ENCODE data around the gene MSH6. TPM values are rescaled to one million over a fixed set of nuclear protein-coding genes. Genes with fewer than 3 reads are reported as not detected.
"Not testable (repeated sequence)": the region's sequence is repeated elsewhere in the genome, so short reads cannot be mapped to it uniquely, and the experiment has no call there.

The MSH6 gene
- total RNA-seq, 1 donor from 2014 or later, result 128 TPM

GRCh38 chr2:47833516-47833968 lies 50.6 kb downstream of the MSH6 start:
- Mint-ChIP-seq H3K4me1 (ENCODE audit: low read depth) (peaks cover 5% of the 10 kb centered on the region), H3K36me3 (ENCODE audit: low read depth) (peaks cover 29% of the 10 kb centered on the region), H3K4me3 (no peak overlapping the region), H3K27ac (no peak overlapping the region), H3K9me3 (no peaks in the 10 kb centered on the region), H3K27me3 (ENCODE audit: insufficient read depth) (no peaks in the 10 kb centered on the region)
- DNase-seq (ENCODE audit: low spot score), result no peak
- intact Hi-C loops (cut with micrococcal nuclease), result no loop called here

GRCh38 chr2:47838249-47838648 lies 55.3 kb downstream of the MSH6 start:
- no peak for DNase-seq (ENCODE audit: low spot score)
- Mint-ChIP-seq H3K36me3 (ENCODE audit: low read depth) (peaks cover 25% of the 10 kb centered on the region), H3K4me1 (ENCODE audit: low read depth) (peaks cover 16% of the 10 kb centered on the region), H3K4me3 (no peak overlapping the region), H3K27me3 (ENCODE audit: insufficient read depth) (no peaks in the 10 kb centered on the region), H3K9me3 (no peaks in the 10 kb centered on the region), H3K27ac (no peak overlapping the region)
- intact Hi-C loops (cut with micrococcal nuclease), result no loop called here

DNA sequence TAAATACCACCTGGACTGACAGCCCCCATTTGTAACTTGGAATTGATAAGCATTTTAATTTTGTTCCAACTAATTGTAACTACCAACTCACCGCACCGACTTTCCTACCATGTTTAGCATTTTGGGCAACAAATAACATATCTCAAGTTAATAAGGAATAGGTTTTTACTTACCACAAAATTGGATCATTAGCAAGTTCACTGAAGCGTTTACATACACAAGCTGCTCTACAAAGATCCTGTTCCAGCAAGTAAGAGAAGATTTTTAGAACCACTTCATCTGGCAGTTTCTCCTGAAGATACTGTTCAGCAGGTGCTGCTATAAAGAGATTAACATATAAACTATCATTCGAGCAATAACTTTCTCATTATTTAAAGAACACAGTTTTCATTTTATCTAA lies 55.7 kb downstream of the MSH6 start:
- no peak overlapping the region for H3K4me3 Mint-ChIP-seq
- intact Hi-C loops (cut with micrococcal nuclease), result no loop called here
- H3K27me3 Mint-ChIP-seq (ENCODE audit: insufficient read depth), result no peaks in the 10 kb centered on the region
- no peak for DNase-seq (ENCODE audit: low spot score)
- no peak overlapping the region for H3K27ac Mint-ChIP-seq
- peaks cover 25% of the 10 kb centered on the region for H3K36me3 Mint-ChIP-seq (ENCODE audit: low read depth)
- no peaks in the 10 kb centered on the region for H3K9me3 Mint-ChIP-seq
- H3K4me1 Mint-ChIP-seq (ENCODE audit: low read depth), result peaks cover 16% of the 10 kb centered on the region

GRCh38 chr2:47842846-47843245 lies 59.9 kb downstream of the MSH6 start:
- intact Hi-C loops (cut with micrococcal nuclease), result no loop called here
- no peak for DNase-seq (ENCODE audit: low spot score)
- Mint-ChIP-seq H3K9me3 (no peaks in the 10 kb centered on the region), H3K4me1 (ENCODE audit: low read depth) (peaks cover 20% of the 10 kb centered on the region), H3K27me3 (ENCODE audit: insufficient read depth) (no peaks in the 10 kb centered on the region), H3K36me3 (ENCODE audit: low read depth) (peaks cover 9% of the 10 kb centered on the region), H3K4me3 (no peak overlapping the region), H3K27ac (no peak overlapping the region)

GRCh38 chr2:47843407-47843806 lies 60.5 kb downstream of the MSH6 start:
- intact Hi-C loops (cut with micrococcal nuclease), result no loop called here
- DNase-seq (ENCODE audit: low spot score), result no peak
- H3K4me1 Mint-ChIP-seq (ENCODE audit: low read depth), result peaks cover 20% of the 10 kb centered on the region
- peaks cover 11% of the 10 kb centered on the region for H3K36me3 Mint-ChIP-seq (ENCODE audit: low read depth)
- no peak overlapping the region for H3K4me3 Mint-ChIP-seq
- H3K27ac Mint-ChIP-seq, result no peak overlapping the region
- no peaks in the 10 kb centered on the region for H3K9me3 Mint-ChIP-seq
- no peaks in the 10 kb centered on the region for H3K27me3 Mint-ChIP-seq (ENCODE audit: insufficient read depth)

GRCh38 chr2:47844162-47844561 lies 61.2 kb downstream of the MSH6 start:
- no peak overlapping the region for H3K27ac Mint-ChIP-seq
- no peak overlapping the region for H3K4me3 Mint-ChIP-seq

DNA sequence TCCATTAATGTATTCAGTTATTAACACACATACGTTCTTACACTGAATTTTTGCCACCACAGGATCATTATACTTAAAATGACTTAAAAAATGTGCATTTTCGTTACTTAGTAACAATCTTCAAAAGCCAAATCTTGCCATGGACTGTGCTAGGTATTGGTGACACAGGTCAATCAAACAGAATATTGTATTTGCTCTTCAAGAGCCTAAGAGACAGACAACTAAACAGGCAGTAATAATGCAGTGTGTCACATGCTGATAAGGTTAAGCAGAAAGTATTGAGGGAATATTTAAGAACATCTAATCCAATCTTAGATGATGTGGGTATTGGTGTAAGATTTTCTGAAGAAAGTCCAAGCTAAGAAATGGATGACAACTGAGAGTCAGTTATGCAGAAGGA lies 66.4 kb downstream of the MSH6 start:
- H3K4me3 Mint-ChIP-seq, result no peak overlapping the region
- H3K27ac Mint-ChIP-seq, result no peak overlapping the region
- H3K9me3 Mint-ChIP-seq, result no peaks in the 10 kb centered on the region
- intact Hi-C loops (cut with micrococcal nuclease), result no loop called here
- no peak for DNase-seq (ENCODE audit: low spot score)
- peaks cover 9% of the 10 kb centered on the region for H3K4me1 Mint-ChIP-seq (ENCODE audit: low read depth)
- no peaks in the 10 kb centered on the region for H3K27me3 Mint-ChIP-seq (ENCODE audit: insufficient read depth)
- peaks cover 8% of the 10 kb centered on the region for H3K36me3 Mint-ChIP-seq (ENCODE audit: low read depth)

More at GRCh38 chr2:47844162-47844561, 61.2 kb downstream of the MSH6 start:
- Mint-ChIP-seq H3K9me3 (no peaks in the 10 kb centered on the region), H3K27me3 (ENCODE audit: insufficient read depth) (no peaks in the 10 kb centered on the region), H3K36me3 (ENCODE audit: low read depth) (peaks cover 5% of the 10 kb centered on the region), H3K4me1 (ENCODE audit: low read depth) (peaks cover 14% of the 10 kb centered on the region)
- intact Hi-C loops (cut with micrococcal nuclease), result no loop called here
- DNase-seq (ENCODE audit: low spot score), result no peak

DNA sequence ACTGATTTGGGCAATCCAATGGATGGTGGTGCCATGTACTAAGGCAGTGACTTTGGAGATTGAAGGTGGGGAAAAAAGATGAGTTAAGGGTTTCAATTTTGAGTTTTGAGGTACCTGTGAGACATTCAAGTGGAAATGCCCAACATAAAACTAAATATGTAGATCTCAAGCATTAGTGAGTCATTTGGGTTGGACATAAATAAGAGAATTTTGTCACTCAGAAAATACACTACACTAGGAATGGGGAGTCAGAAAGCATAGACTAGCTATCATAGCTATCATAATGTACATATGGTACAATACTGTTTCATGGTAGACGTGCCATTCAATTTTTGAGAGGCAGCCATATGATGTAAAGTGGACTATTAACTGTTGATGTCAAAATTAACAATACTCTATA lies 67.3 kb downstream of the MSH6 start:
- DNase-seq (ENCODE audit: low spot score), result no peak
- H3K27ac Mint-ChIP-seq, result no peak overlapping the region
- intact Hi-C loops (cut with micrococcal nuclease), result no loop called here
- no peak overlapping the region for H3K4me3 Mint-ChIP-seq
- H3K36me3 Mint-ChIP-seq (ENCODE audit: low read depth), result peaks cover 8% of the 10 kb centered on the region
- H3K27me3 Mint-ChIP-seq (ENCODE audit: insufficient read depth), result no peaks in the 10 kb centered on the region
- H3K4me1 Mint-ChIP-seq (ENCODE audit: low read depth), result peaks cover 5% of the 10 kb centered on the region
- H3K9me3 Mint-ChIP-seq, result no peaks in the 10 kb centered on the region

GRCh38 chr2:47853067-47853777 lies 70.3 kb downstream of the MSH6 start:
- intact Hi-C loops (cut with micrococcal nuclease); H3K36me3 Mint-ChIP-seq (ENCODE audit: low read depth); H3K27me3 Mint-ChIP-seq (ENCODE audit: insufficient read depth); H3K4me3 Mint-ChIP-seq; DNase-seq (ENCODE audit: low spot score); H3K9me3 Mint-ChIP-seq; H3K27ac Mint-ChIP-seq: not testable (repeated sequence)
- H3K4me1 Mint-ChIP-seq (ENCODE audit: low read depth), result peaks cover 11% of the 10 kb centered on the region

Other genes starting within 250 kb of the MSH6 start
- 0.32 and 0.34 TPM in 2 replicates for gene KCNK12, start 212.2 kb upstream of the MSH6 start, total RNA-seq
- gene FBXO11, start 123.4 kb downstream of the MSH6 start, total RNA-seq, result 50.1 and 56.1 TPM in 2 replicates